GM10266 (cell line): ENCODE results near the gene FAM3D.

Source experiments
- DNase-seq: peaks from one replicate; pipeline ENCODE4 v3.0.0; 2012; ENCODE audit errors: extremely low spot score
- CTCF ChIP-seq: IDR thresholded peaks from 2 replicates; pipeline ENCODE4 v1.5.1; 2012; ENCODE audit warnings: mild to moderate bottlenecking, low read depth; ENCODE audit not compliant: control insufficient read depth, insufficient read depth; ENCODE audit errors: missing control alignments

Gene FAM3D

GRCh38 chr3:58625196-58625824 is 41.3 kb downstream of the FAM3D start:
- no peak for TF ChIP-seq CTCF
- DNase-seq, result no peak

- TF ChIP-seq CTCF, result no peak
- no peak for DNase-seq
Measured at GRCh38 chr3:58624550-58624949, 42.0 kb downstream of the FAM3D start.

- TF ChIP-seq CTCF, result no peak
- DNase-seq, result no peak
Measured at GRCh38 chr3:58623961-58624360, 42.6 kb downstream of the FAM3D start.

GRCh38 chr3:58623478-58623877 is 43.1 kb downstream of the FAM3D start:
- TF ChIP-seq CTCF, result no peak
- DNase-seq, result no peak

GRCh38 chr3:58622892-58623291 is 43.7 kb downstream of the FAM3D start:
- no peak for DNase-seq
- TF ChIP-seq CTCF, result no peak

- TF ChIP-seq CTCF, result no peak
- no peak for DNase-seq
Measured at GRCh38 chr3:58622436-58622835, 44.1 kb downstream of the FAM3D start.

- TF ChIP-seq CTCF, result no peak
- no peak for DNase-seq
Measured at GRCh38 chr3:58621086-58621830, 45.3 kb downstream of the FAM3D start.
